ENCODE data around the gene GSTM3. TPM values are rescaled to one million over a fixed set of nuclear protein-coding genes. Genes with fewer than 3 reads are reported as not detected.

The GSTM3 gene
- total RNA-seq, 1 donor from 2014 or later = 55.2 TPM

DNA sequence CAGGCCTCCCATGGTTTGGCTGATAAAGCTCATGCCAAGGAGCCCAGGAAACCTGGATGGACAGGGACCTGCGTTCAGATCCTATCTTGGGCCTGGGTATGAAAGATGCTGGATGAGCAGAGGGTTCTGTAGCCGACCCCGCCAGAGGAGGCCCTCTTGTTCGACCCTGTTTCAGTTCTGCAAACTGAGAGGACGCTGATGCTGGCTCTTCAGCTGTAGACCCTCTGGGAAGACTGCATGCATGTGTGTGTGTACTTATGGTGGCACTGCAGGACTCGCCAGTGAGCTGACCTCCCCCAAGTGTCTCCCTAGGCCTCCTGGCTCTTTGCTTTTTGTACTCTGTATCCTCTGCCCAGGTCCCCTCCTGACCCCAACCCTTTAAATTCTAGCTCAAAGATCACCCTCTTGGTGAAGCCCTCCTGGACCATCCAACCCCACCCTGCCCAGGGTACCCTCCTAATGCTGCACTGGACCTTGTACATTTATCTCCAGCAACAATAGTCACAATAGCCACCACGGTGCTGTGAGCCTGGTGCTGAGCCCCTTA, 21.3 kb upstream of the GSTM3 start:
- Mint-ChIP-seq H3K27me3 (ENCODE audit: low read depth) (no peaks in the 10 kb centered on the region), H3K4me3 (no peak overlapping the region), H3K4me1 (peaks cover 10% of the 10 kb centered on the region), H3K27ac (no peak overlapping the region), H3K9me3 (no peaks in the 10 kb centered on the region), H3K36me3 (no peaks in the 10 kb centered on the region)
- TF ChIP-seq, protein P1, sequence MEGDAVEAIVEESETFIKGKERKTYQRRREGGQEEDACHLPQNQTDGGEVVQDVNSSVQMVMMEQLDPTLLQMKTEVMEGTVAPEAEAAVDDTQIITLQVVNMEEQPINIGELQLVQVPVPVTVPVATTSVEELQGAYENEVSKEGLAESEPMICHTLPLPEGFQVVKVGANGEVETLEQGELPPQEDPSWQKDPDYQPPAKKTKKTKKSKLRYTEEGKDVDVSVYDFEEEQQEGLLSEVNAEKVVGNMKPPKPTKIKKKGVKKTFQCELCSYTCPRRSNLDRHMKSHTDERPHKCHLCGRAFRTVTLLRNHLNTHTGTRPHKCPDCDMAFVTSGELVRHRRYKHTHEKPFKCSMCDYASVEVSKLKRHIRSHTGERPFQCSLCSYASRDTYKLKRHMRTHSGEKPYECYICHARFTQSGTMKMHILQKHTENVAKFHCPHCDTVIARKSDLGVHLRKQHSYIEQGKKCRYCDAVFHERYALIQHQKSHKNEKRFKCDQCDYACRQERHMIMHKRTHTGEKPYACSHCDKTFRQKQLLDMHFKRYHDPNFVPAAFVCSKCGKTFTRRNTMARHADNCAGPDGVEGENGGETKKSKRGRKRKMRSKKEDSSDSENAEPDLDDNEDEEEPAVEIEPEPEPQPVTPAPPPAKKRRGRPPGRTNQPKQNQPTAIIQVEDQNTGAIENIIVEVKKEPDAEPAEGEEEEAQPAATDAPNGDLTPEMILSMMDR (IDR thresholded peaks at IDR 0.05; ENCODE audit: unreplicated experiment) = no peak
- peak; percentile 1 to 27 for DNase-seq (ENCODE audit: low spot score in 2 of 2, unreplicated experiment in 2 of 2)

DNA sequence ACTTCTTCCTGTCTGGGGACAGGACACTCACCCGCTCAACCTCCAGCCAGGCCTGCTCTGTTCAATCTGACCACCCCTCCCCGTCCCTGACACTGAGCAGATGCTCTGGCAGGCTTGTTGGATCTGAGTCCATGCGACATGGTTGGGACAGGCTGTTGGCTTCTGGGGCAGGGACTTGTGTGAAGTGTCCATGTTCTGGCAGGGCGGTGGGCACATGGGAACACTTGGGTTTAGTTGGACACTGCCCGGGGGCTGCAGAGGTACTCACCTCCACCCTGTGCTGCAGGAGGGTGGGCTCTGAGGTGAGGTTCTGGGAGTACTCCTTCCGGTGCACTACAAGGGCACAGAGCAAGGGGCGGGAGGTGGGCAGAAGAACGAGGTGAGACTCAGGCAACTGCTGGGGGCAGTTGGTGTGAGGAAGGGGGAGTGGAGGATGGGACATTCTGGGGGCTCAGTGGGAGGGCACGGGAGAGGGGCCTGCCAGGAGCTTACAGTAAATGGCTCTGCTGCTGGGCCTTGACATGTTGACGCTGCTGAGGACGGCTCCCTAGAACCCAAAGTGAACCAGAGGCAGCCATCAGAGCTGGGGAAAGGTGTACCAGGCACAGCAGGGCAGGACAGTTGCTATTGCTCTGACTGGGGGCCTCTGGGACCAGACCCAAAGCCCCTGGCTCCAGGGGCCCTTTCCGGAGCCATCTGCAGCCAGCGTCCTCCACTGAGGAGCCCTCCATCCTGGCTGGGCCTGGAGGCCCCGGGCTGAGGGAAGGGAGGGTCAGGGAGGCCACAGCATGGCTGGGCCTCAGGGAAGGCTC, 20.6 kb upstream of the GSTM3 start:
- H3K4me1 Mint-ChIP-seq = peaks cover 10% of the 10 kb centered on the region
- peak overlapping the region; percentile 12 for H3K27ac Mint-ChIP-seq
- TF ChIP-seq, protein P1 (IDR thresholded peaks at IDR 0.05; ENCODE audit: unreplicated experiment) = no peak
- peak; percentile 8 to 36 for DNase-seq (ENCODE audit: low spot score in 2 of 2, unreplicated experiment in 2 of 2)
- no peak overlapping the region for H3K4me3 Mint-ChIP-seq
- no peaks in the 10 kb centered on the region for H3K27me3 Mint-ChIP-seq (ENCODE audit: low read depth)
- no peaks in the 10 kb centered on the region for H3K36me3 Mint-ChIP-seq
- no peaks in the 10 kb centered on the region for H3K9me3 Mint-ChIP-seq

DNA sequence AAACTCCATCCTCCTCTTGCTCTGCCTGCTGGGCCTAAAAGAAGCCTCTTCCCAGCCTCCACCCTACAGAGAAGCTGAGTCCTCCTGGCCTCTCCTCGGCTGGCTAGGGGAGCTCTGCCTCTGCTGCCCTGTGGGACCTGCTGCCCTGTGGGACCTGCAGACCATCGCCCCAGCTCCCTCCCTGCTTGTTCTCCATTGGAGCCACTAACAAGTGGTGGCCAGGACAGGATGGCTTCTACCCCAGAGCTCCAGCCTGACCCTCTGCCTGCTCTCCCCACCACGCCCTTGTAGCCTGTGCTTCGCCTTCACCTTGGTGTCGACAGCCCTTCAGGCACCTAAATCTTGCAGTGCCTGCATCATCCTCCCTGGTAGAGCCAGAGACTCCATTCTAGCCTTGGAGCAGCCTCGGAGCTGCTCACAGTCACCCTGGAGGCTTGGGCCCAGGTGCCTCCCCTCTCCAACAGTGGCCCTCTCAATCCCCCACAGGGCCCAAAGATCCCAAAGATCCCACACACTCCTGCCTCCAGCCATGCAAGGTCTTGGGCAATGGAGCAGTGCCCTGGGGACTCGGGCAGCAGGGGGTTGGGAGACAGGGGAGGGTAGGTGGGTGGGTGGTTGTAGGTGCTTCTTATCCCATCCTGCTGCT, 19.9 kb upstream of the GSTM3 start:
- TF ChIP-seq, protein P1 (IDR thresholded peaks at IDR 0.05; ENCODE audit: unreplicated experiment) = no peak
- H3K4me3 Mint-ChIP-seq = no peak overlapping the region
- H3K36me3 Mint-ChIP-seq = no peaks in the 10 kb centered on the region
- H3K9me3 Mint-ChIP-seq = no peaks in the 10 kb centered on the region
- peak in 1 of 2 experiments; percentile 24 for DNase-seq (ENCODE audit: low spot score in 2 of 2, unreplicated experiment in 2 of 2)
- H3K4me1 Mint-ChIP-seq = peaks cover 10% of the 10 kb centered on the region
- H3K27ac Mint-ChIP-seq = no peak overlapping the region
- no peaks in the 10 kb centered on the region for H3K27me3 Mint-ChIP-seq (ENCODE audit: low read depth)

DNA sequence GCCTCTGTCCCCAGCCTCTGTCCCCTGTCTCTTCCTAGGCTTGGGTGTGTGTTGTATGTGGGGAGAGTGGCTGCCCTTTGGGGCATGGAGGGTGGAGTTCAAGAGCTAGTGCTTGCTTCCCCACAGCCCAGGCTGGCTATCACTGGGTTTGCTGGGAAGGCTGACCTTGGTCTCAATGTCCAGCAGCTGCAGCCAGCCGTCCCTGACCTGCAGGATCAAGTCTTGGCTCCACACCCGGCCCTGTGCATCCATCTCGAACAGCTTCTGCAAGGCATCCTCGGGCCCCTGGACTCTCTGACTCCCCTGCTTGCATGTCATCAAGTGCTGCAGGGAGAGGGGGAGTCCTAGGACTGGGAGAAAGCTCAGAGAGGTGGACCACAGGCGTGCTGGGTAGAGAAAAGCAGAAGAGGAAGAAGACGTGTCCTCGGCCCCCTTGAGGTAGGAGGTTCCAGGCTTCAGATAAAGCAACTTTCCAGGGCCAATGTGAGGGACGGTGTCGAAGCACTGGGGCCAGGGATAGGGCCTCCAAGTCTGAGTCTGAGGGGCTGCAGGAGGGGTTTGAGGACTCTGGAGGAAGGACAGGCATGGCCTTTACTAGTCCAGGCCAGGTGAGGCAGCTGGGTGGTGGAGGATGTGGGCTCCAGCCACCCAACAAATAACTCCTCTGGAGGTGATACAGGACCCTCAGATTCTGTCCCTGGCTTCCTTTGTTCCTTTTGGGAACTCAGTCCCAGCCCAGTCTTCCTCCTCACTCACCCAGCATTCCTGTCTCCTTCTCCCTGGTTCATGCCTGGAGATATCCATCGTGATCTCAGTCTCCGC, 18.9 kb upstream of the GSTM3 start:
- H3K9me3 Mint-ChIP-seq = no peaks in the 10 kb centered on the region
- H3K27me3 Mint-ChIP-seq (ENCODE audit: low read depth) = no peaks in the 10 kb centered on the region
- DNase-seq (ENCODE audit: low spot score in 2 of 2, unreplicated experiment in 2 of 2) = peak in 1 of 2 experiments; percentile 26
- H3K36me3 Mint-ChIP-seq = no peaks in the 10 kb centered on the region
- no peak overlapping the region for H3K27ac Mint-ChIP-seq
- H3K4me1 Mint-ChIP-seq = peaks cover 10% of the 10 kb centered on the region
- no peak overlapping the region for H3K4me3 Mint-ChIP-seq
- TF ChIP-seq, protein P1 (IDR thresholded peaks at IDR 0.05; ENCODE audit: unreplicated experiment) = no peak
